Astrocyte of the cerebellum (primary cell): ENCODE results near the gene TTC39A.
"Not testable (repeated sequence)": the region's sequence is repeated elsewhere in the genome, so short reads cannot be mapped to it uniquely, and the experiment has no call there.

Source experiments
- DNase-seq: peaks from one replicate; pipeline ENCODE4 v3.0.0-alpha.2; 2011; ENCODE audit warnings: low read depth
- H3K4me3 ChIP-seq: 2 replicates; pipeline ENCODE4 v1.5.1; 2011; ENCODE audit warnings: mild to moderate bottlenecking, low read depth, low read length, moderate library complexity
- CTCF ChIP-seq: IDR thresholded peaks from 2 replicates; pipeline ENCODE4 v1.5.1; 2012; ENCODE audit warnings: low read length, low read depth, moderate library complexity, mild to moderate bottlenecking; ENCODE audit errors: missing control alignments
- in situ Hi-C: cut with HindIII; loops from 2 replicates; pipeline ENCODE4 v1.10.0; 2017; ENCODE audit warnings: low sequenced_read_pairs

Gene TTC39A

DNA sequence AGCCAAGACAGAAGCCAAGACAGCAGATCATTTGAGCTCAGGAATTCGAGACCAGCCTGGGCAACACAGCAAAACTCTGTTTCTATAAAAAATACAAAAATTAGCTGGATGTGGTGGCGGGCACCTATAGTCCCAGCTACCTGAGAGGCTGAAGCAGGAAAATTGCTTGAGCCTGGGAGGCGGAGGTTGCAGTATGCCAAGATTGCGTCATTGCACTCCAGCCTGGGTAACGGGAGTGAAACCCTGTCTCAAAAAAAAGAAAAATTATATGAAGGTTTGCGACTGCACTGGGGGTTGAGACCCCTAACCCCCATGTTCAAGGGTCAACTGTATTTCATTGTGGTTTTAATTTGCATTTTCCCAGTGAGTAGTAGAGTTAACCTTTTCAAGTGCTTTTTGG lies 78.0 kb downstream of the TTC39A start:
- DNase-seq: no peak
- H3K4me3 ChIP-seq: no peak overlapping the region

GRCh38 chr1:51251165-51251564 lies 79.2 kb downstream of the TTC39A start:
- in situ Hi-C loops, DNase-seq, H3K4me3 ChIP-seq: not testable (repeated sequence)

More for the DNA sequence above, 78.0 kb downstream of the TTC39A start:
- in situ Hi-C loops: no loop called here
- no peak for TF ChIP-seq CTCF

GRCh38 chr1:51250729-51251128 lies 79.6 kb downstream of the TTC39A start:
- in situ Hi-C loops, H3K4me3 ChIP-seq, DNase-seq: not testable (repeated sequence)

DNA sequence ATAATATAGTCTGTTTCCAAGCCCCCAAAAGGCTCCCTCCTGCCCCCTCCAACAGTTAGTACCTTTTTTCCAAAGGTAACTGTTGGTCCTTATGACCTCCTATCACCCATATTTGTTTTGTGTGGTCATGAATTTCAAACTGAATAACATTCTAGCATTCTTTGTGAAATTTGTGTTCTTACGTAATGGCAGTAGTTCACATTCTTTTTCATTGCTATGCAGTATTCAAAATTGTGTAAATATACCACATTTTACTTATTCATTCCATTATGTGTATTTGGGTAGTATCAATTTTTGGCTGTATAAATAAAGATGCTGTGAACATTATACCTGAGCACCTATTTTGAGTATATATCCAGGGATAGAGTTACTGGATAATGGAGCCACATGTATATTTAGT lies 80.9 kb downstream of the TTC39A start:
- H3K4me3 ChIP-seq: no peak overlapping the region
- no peak for TF ChIP-seq CTCF
- in situ Hi-C loops: no loop called here
- no peak for DNase-seq

GRCh38 chr1:51247499-51247898 lies 82.9 kb downstream of the TTC39A start:
- in situ Hi-C loops: no loop called here
- no peak for DNase-seq
- no peak for TF ChIP-seq CTCF
- no peak overlapping the region for H3K4me3 ChIP-seq

GRCh38 chr1:51247022-51247421 lies 83.3 kb downstream of the TTC39A start:
- DNase-seq: no peak
- H3K4me3 ChIP-seq: no peak overlapping the region
- in situ Hi-C loops: no loop called here
- TF ChIP-seq CTCF: no peak

- no peak for DNase-seq
- no peak overlapping the region for H3K4me3 ChIP-seq
- in situ Hi-C loops: no loop called here
- no peak for TF ChIP-seq CTCF
Observed at GRCh38 chr1:51242546-51242945, 87.8 kb downstream of the TTC39A start.

GRCh38 chr1:51241119-51241518 lies 89.2 kb downstream of the TTC39A start:
- H3K4me3 ChIP-seq: no peak overlapping the region
- no peak for TF ChIP-seq CTCF
- DNase-seq: no peak
- in situ Hi-C loops: no loop called here
